ENCODE measurements around the gene NOS3.

DNA sequence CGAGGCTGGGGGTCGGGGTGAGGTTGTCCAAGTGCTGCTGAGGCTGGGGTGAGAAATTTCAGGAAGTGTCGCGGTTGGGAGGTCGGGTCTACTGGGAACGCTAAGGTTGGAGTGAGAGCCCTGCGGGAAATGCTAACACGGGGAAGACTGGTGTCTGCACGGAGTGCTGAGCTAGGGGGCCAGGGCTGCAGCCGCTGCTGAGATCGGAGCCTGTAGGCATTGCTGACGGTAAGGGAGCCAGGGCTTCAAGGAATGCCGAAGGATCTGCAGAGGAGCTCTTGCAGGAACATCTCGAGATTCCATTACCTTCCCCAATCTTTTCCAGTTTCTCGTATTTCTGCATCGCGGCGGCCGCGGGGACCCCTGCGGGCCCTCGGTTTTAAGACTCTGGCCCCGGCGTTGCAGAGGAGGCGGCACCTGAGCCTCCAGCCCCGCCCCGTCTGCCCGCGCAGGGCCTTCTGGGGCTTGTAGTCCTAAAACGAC is 66.7 kb downstream of the NOS3 start, which contains the start of gene CDK5:
- TF ChIP-seq YY1 (IDR thresholded peaks at IDR 0.05; ENCODE audit: insufficient read depth, insufficient read length) (no peak), ZNF274 (IDR thresholded peaks at IDR 0.05; ENCODE audit: low read depth, low read length) (no peak), SUZ12 (IDR thresholded peaks at IDR 0.05; ENCODE audit: extremely low read depth, insufficient read depth, insufficient read length) (no peak)
